ENCODE results near the gene AGRN.
"Not testable (repeated sequence)": the region's sequence is repeated elsewhere in the genome, so short reads cannot be mapped to it uniquely, and the experiment has no call there.

GRCh38 chr1:1065940-1066304 lies 46.0 kb downstream of the AGRN start:
- TF ChIP-seq CTCF, POLR2A (IDR thresholded peaks at IDR 0.05): not testable (repeated sequence)
